ENCODE results near the gene CGREF1.

CGREF1 gene

DNA sequence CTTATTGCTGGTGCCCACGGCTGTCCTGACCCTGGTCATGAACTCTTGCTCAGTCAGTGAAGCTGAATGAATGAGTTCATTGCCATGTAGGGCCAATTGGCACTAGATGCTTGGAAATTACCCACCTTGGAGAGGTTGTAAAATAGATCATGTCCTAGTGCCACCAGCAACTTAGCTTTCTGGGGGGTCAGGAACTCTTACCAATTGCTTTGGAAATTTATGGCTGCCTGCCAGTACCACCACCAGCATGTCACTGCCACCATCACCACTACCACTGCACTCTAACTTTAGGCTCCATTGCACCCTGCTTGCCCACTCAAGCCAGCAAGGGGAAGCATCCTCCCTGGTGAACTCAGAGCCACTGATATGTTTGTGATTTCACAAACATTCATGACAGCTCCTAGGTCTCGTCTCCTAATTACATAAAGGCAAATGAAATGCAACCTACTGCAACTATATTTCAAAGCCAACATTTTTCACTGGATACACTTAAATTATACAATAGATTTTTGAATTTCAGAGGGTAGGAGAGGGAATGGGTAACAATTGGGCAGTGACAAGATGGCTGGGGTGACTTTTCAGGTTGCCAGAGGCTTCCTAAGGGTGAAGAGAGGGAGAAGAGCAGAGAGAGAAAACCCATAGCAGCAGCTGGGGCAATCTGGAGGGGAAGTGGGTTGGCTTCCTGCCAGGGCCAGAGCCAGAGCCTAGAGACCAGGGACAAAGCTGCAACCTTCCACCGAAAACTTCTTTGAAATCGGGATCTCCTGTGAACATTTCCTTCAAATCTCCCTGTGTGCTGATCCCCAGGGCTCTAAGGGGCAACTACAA lies 44.0 kb downstream of the CGREF1 start:
- no peak for DNase-seq (ENCODE audit: low read depth, low spot score)

DNA sequence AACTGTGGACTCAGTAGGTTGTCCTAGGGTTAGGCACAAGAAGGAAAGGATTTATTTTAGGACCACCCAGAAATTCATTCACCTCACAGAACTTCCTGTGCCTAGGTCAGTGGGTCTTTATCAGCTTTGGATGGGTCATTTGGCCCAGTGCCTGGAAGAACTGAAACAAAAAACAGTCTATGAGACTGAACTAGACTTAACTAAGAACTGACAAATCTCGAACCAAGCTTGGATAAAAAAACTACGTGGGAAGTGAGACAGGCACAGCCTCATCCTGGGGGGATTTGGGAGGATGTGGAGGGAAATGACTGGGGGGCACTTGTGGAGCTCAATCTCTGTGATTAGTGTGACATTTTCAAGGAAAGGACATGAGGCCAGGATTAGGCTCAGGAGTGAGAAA lies 45.1 kb downstream of the CGREF1 start:
- no peak for DNase-seq (ENCODE audit: low read depth, low spot score)

DNA sequence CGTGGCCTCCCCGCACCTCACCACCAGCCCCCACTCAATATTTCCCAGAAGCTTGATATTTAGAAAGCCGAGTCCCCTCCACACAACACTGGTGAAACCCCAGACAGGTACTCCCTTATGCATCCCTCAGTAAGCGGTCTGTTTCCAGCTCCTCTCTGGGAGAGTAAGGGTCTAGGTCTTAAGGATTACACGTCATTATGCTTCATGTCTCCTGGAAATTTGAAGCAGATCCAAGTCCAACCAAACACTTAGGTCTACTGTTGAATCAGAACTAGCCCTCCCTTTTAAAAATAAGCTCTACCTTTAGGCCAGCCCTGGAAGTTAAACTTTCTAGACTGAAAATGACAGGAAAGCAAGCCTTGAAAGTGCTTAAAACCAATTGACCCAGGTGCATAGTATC lies 46.0 kb downstream of the CGREF1 start:
- DNase-seq (ENCODE audit: low read depth, low spot score), result no peak

DNA sequence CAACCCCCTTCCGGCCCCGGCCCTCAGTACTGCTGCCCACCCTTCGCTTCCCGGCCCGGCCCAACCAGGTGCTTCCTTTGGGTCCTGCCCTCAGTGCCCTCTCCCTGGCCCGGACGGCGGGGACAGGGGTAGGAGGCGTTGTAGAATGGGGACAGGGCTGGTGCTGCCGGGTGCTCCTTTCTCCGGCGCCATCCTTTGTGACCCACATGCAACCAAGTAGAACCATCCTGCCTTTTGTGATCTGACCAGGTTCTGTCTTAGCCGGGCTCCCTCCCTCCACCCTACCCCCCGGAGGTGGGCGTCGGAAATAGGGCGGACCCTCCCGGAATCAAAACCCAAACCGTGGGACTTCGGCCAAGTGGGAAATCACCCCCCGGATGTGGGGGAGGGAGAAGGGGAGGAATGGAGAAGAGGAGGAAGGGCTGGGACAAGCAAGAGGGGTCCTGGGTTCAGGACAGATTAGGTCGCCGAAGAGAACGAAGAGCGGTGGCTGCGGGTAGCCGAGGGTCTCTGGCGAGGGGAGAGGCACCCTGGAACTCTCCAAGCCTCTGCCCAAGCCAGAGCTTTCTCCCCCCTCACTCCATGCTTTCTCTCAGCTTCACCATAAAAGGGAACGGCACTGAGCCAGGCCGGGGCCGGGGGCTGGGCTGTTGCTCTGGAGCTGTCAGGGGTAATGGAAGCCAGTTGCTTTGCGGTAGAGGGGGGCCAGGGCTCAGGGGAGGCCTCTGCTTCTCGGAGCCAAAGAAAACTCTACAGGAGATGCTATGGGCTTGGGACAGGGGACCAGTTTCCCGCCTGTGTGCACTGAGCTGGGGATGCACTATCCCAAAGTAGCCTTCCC lies 46.7 kb downstream of the CGREF1 start:
- no peak for DNase-seq (ENCODE audit: low read depth, low spot score)

DNA sequence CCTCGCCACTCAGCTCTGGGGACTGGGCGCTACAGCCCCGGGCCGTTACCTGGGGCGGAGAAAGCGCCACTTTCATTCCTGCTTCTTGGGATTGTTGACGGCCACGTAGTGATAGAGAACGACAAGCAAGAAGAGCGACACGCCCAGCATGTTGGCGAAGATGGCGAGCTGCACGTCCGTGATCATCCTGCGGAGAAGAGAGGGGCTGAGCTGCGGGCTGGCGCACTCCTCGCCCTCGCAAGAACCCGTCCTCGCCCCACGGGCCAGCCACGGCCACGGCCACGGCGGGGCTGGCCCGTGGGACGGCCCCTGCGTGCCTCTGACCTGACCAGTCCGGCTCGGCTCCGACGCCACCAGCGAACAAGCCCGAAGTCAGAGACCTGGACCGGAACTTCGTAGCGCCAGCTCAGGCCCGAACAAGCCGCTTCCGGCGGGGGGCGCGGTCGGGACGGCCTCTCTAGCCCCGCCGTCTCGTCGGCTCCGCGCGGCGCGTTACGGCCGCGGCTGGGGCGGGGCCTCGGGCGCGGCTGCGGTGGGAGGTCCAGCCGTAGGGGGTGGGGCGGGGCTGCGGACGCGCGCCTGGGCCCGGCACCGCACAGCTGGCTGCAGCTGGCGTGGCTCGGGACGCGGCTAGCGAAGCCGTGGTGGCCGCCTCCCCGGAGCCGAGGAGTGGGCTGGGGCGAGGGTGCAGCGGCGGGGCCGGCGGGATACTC lies 47.5 kb downstream of the CGREF1 start, which contains the start of gene OST4:
Gene OST4 (minus strand): TSS at position 378 of the 713 bp plus-strand sequence.
- no peak for DNase-seq (ENCODE audit: low read depth, low spot score)

DNA sequence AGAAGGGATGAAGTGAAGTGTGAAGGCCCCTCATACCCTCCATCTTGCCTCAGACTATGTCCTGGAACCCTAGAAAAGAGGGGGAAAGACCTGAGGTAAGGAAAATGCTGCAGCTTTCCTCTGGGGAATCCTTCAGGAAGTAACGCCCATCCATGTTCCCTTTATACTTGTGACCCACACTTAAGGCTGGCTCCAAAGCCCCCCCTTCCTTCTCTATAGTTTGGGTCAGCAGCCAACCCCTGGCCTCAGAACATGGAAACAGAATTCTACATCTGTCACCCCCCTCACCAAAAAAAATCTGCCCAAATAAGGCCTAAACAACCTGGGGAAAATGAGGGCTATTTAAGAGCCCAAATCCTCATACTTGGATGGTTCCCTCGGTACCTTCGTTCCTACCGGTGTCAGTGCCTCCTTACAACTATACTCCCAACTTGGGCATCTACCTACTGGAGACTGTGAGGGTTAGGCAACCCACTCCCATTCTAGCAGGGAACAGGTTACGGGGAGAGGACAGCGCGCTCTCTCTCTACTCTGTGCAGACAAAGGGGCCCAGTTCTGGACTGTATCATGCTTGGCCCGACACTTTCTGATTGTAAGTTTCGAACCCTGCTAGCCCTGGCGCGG lies 48.2 kb downstream of the CGREF1 start:
- no peak for DNase-seq (ENCODE audit: low read depth, low spot score)

DNA sequence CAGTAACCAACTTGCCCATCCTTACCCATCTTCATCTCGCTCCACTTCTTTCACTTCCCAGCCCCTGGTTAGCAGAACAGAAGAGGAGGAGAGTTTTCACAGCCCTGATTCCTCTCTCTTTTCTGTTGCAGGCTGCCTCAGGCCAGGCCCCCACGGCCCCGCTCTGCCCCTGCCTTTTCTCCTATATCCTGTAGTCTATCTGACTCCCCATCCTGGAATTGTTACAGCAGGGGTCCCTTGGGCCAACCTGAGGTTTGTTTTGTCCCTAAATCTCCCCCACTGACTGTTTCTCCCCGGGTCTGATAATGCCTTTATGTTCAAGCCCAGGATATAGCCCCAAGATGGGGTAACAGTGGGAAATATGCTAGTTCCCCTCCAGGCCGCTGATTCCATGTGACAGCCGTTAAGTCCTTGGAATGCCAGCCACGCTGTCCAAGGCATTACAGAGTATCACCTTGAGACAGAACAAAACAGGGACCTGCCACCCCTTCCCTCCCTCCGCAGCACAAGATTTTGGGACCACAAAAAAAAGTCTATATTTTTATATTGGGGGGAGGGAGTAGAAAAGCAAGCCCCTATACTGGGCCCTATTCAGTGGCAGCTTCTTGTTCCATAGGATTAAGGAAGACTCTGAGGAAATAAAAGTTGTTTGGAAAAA lies 48.8 kb downstream of the CGREF1 start:
- no peak for DNase-seq (ENCODE audit: low read depth, low spot score)

DNA sequence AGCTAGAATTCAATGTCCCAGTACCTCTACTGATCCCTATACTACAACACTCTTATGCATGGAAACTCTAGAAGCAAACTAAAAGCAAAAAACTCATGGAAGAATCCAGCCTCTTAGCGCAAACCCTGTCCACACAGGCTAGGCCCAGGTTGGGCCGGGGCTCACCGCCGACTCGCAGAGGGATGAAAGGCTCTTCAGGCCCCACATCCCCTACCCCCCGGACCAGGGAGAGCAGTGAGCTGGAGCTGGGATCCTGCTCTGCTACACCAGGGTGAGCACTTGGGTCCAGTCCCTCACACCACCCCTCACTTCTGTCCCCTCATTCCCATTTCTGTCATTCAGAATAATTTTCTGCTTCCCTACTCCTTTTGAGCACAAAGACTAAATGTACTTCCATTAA lies 49.5 kb downstream of the CGREF1 start:
- DNase-seq (ENCODE audit: low read depth, low spot score), result no peak

DNA sequence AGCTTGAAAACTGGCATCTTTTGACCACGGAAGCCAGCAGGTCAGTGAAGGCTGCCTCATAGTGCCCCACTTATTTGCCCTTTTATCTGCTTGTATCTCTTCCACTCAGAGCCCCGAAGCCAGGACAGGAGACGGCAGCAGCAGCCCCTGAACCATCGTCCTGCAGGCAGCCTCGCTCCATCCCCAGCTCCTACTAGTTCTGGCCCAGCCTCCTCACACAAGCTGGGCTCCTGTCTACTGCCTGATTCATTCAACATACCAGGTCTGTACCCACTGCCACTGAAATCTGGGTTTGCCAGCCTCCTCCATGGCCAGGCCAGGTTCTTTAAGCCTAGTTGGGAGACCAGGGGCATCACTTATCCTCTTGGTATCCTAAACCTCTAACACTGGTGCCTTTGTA lies 51.5 kb downstream of the CGREF1 start:
- DNase-seq (ENCODE audit: low read depth, low spot score), result no peak

DNA sequence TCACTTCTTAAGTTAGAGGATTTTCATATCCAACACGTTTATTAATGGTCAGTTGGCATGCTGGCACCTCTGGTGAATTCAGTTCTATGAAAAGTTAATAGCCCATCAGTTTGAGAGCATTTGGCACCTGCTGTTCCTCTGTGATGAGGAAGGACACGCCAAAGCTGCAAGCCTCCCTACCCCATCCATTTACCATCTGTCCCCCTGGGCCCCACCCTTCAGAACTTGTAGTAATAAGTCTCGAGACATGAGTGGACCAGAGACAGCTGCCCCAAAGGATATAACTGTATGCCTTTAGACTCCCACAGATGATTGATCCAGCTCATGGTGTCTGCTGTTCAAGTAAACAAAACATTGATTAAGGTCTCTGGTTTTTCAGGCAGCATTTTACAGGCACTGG lies 53.8 kb downstream of the CGREF1 start:
- no peak for DNase-seq (ENCODE audit: low read depth, low spot score)

DNA sequence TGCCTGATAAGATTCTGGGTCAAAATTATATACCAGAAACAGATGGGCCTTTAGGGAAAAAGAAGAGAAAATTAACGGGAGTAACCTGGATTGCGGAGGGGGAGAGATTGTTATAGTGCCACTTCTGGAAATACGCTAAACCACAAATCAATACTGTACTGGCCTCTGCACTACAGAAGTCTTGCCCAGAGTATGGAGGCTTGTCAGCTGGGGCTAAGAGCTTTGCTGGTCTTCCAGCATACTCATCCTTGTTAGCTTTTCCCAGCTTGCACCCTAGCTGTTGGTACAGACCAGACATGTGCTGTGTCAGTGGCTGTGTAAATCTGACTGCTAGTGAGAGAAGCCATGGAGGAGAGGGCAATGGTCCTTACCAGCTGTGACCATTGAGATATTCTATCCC lies 58.6 kb downstream of the CGREF1 start:
- no peak for DNase-seq (ENCODE audit: low read depth, low spot score)

DNA sequence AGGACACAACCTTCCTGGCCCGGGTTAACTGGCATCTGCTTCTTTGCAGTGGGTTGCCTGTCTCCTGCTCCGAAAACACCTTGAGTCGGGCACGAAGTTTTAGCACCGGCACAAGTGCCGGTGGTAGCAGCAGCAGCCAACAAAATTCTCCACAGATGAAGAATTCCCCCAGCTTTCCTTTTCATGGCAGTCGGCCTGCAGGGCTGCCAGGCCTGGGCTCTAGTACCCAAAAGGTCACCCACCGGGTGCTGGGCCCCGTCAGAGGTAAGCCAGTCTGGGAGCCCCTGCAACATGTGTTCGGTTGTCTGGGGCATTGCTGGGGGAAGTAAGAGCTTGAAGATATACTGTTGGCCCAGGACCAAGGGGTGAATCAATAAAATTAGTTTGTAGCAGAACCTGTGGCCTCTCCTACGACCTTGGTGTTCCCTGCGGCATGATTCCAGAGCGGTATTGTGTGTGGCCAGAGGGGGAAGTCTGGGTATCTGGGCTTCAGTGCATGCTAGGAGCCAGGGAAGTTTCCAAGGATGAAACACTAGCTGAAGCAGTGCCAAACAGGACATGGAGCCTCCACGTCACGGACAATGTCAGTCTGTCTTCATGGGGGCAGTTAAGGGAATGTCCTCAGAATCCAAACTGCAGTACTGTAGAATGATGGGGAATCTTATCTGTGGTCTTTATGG lies 59.6 kb downstream of the CGREF1 start:
- no peak for DNase-seq (ENCODE audit: low read depth, low spot score)

DNA sequence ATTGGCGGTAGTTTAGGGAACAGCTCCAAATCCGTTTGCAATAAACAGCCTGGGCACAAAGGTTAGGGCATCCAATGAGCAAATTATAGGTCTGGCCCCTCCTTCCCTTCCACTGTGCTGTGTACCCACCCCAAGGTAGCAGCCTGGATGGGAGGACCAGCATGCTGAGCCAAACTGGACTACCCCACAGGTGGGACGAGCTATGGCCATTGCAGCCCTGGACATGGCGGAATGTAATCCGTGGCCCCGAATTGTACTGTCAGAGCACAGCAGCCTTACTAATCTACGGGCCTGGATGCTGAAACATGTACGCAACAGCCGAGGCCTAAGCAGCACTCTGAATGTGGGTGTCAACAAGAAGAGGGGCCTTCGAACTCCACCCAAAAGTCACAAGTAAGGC lies 60.7 kb downstream of the CGREF1 start:
- no peak for DNase-seq (ENCODE audit: low read depth, low spot score)

DNA sequence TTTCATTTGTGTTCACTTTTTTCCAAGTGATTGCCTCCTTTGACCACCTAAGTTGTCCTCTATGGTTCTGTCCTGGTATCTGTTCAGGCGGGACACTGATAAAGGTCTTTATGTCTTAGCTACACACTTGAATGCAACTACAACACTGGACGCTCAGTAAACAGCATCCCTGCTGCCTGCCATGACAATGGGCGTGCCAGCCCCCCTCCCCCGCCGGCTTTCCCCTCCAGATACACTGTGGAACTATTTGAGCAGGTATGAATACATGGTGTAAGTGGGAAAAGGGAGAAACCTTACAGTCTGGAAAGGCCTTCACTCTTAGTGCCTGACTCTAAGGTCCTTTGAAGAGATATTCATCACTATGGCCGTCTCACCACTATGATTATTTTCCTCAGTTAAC lies 61.7 kb downstream of the CGREF1 start:
- DNase-seq (ENCODE audit: low read depth, low spot score), result no peak

DNA sequence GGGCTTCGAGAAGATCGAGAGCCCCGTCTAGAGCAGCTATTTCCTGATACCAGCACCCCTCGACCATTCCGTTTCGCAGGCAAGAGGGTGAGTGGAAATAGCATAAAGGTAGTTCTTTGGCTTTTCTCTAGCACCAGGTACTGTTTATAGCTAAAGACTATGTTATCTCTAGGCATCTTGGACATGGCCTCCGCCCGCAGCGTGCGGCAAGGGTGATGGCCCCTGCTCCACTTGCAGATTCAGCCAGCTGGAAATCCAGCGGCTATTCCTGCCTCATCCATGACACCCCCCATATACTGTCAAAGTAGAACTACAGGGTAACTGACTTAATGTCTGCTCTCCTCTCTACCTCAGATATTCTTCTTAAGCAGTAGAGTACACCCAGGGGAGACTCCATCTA lies 64.2 kb downstream of the CGREF1 start:
- no peak for DNase-seq (ENCODE audit: low read depth, low spot score)

DNA sequence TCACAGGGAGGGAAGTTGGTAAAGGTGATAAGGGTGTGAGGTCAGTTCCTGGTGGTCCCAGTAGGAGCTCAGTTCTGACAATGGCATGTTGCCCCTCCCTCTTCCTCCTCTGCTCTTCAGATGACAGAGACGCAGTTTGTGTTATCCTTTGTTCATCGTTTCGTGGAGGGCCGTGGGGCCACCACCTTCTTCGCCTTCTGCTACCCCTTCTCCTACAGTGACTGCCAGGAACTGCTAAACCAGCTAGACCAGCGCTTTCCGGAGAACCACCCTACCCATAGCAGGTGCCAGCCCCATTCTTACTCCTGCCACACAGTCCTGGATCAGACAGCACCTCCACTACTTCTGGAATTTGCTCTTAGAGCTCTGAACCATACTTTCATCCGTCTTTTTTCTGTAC lies 65.2 kb downstream of the CGREF1 start:
- DNase-seq (ENCODE audit: low read depth, low spot score), result no peak

DNA sequence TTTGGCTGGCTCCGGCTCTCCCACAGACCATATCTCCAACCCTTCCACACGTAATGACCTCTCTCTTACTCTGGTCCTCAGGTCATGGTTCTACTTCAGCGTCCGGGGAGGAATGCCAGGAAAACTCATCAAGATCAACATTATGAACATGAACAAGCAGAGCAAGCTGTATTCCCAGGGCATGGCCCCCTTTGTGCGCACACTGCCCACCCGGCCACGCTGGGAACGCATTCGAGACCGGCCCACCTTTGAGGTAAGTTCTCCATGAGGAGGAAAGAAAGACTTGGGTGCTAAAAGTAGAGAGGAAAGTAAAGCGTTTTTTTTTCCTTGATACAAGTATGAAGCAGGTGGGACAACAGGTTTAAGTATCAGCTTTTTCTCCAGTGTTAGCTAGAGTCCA lies 65.6 kb downstream of the CGREF1 start:
- DNase-seq (ENCODE audit: low read depth, low spot score), result no peak

DNA sequence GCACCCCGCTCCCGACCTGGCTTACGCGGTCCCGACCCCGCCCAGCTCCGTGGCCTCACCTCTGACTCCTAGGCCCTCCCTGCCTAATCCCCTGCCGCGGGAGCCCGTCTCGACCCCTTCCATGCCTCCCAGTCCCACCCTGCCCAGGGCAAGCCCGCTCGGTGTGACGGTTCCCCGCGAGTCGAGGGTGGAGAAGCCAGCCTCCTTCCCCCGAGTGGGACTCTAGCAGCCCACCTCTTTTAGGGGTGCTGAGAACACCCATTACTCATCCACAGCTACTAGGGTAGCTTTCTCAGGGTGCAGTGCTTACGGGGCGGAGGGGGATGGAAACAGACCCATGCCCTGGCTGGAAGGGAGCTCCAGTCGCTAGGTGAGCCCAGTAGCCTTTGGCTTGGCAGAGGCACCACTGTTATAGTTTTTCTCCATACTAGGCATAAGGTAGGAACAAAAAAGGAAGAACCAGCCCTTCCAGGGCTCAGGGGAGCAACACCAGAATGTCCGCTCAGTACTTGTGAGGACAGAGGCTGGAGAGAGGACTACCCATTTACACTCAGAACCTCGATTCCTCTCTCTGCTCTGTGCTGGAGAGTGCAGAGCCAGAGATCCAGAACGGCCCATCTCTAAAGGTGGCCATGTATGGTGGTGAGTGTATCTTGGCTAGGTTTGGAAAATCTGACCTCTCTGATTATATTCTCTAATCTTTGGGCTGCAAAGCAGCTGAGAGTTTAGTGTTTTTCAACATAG lies 66.9 kb downstream of the CGREF1 start:
- DNase-seq (ENCODE audit: low read depth, low spot score), result no peak

DNA sequence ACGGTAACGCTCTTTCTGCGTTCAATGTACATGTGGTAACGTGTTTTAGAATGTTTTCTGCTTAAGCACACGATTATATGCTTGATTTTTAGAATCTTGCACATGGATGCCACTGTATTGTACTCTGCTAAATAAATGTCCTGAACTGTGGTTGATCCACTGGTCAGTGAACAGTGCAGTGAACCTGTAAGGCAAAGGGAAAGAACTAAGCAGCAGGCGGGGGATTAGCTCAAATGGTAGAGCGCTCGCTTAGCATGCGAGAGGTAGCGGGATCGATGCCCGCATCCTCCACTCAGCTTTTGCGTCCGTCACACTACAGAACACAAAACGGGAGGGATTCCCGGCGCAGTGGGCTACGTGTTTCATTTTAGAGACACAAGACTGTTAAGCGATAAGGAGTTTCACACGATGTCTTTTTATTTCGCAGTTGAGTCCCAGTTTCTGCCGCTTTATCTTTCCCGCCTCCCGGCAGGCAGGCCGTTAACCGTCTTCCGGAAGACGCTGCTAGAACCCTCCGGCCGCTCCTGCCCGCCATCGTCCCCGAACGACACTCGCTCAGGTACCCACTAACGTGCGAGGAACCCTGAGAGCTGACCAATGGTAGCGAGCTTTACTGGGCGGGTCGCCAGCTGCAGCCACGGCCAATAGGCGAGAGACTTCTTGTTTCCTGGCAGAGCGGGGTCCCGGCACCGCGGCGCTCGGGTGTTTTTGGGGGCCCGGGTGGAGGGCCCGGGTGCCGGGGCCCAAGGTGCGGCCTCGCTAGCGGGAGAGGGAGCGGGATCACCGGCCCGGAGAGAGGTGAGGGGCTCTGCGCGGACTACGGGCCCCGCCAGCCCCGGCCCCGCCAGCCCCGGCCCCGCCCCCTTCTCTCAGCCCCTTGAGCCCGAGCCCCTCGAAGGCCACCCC lies 67.7 kb downstream of the CGREF1 start, which contains the start of gene AGBL5:
Gene AGBL5 (plus strand): TSS at position 673 of the 906 bp plus-strand sequence. CDS start 1,291 bp downstream, outside the sequence.
- DNase-seq (ENCODE audit: low read depth, low spot score), result peak; percentile 81

All from smooth muscle cell of the brain vasculature (primary cell).